ENCODE results near the gene EPHA4.

Gene EPHA4

DNA sequence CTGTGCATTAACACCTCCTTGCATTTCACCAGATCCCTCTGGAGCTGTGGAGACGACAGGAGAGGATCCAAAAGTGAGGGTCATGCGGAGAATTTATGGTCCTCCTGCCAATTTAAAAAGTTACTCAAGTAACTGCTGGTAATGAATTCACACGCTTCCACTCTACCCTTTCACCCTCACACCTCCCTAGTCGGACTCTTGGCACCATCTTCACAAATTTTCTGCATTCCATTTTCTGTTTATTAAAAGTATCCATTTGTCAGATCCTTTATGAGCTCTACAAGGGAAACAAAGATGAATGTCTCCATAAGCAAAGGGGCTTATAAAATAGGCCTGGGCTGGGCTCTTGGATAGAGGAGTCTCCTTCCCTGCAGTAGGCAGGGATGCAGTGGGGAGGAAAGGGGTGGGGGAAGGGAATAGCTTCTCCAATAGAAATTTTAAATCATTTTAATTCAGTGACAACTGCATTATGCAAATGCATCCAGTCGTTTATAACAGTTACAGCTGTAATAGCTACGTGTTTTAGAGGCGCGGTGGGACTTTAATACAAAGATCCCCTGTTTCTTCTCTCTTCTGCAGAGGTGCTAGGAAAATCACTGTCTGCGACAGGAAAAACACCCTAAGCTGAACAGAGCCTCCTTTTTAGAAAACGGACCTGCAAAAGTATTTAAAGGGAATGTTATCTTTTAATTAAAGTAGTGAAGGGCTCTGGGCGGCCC, 132.2 kb downstream of the EPHA4 start:
- DNase-seq (ENCODE audit: low read depth): no peak

- DNase-seq (ENCODE audit: low read depth): no peak
These were observed 135.0 kb downstream of the EPHA4 start for GRCh38 chr2:221437056-221437455.

DNA sequence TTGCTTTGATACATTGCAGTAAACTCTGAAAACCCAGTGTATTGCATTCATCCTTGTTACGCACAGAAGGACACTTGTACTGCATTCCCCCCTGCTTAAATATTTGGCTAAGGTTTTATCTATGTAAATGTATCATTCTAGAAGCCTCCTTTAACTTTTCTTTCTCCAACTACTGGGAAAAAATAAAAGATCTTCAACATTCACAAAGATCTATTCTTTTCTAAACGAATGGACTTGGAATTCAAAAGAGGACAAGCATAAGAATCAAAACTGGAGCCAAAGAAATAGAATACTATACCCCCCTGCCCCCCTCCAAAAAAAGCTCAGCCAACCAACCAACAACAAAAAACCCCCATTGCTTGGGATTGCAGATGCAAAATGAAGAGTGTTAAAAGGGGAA, 136.9 kb downstream of the EPHA4 start:
- DNase-seq (ENCODE audit: low read depth): no peak

- DNase-seq (ENCODE audit: low read depth): no peak
These were observed 138.0 kb downstream of the EPHA4 start for GRCh38 chr2:221434142-221434541.

DNA sequence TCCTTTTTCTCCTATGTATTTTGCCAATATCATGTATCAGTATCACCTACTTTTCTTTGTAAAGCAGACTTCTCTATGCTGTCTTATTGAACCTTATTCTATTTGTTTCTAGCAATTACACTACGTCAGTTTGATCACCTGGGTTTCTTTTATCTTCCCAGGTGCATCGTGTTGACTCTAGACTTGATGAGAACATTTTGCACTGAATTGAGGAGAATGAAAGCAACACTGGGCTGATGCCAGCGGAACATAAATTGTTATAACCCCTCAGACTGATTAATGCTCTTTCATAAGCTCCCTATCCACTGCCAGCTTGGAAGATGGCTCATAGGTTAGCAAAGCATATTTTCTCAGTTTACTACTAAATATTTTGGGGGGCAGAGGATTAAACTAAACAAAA, 140.6 kb downstream of the EPHA4 start:
- DNase-seq (ENCODE audit: low read depth): no peak

- no peak for DNase-seq (ENCODE audit: low read depth)
These were observed 142.2 kb downstream of the EPHA4 start for GRCh38 chr2:221429741-221430491.

- no peak for DNase-seq (ENCODE audit: low read depth)
These were observed 143.2 kb downstream of the EPHA4 start for GRCh38 chr2:221428896-221429295.

GRCh38 chr2:221426929-221427328, 145.2 kb downstream of the EPHA4 start:
- no peak for DNase-seq (ENCODE audit: low read depth)

- no peak for DNase-seq (ENCODE audit: low read depth)
These were observed 146.2 kb downstream of the EPHA4 start for GRCh38 chr2:221425891-221426290.

- no peak for DNase-seq (ENCODE audit: low read depth)
These were observed 146.8 kb downstream of the EPHA4 start for GRCh38 chr2:221425353-221425752.

GRCh38 chr2:221423210-221423804, 148.8 kb downstream of the EPHA4 start:
- DNase-seq (ENCODE audit: low read depth): no peak

DNA sequence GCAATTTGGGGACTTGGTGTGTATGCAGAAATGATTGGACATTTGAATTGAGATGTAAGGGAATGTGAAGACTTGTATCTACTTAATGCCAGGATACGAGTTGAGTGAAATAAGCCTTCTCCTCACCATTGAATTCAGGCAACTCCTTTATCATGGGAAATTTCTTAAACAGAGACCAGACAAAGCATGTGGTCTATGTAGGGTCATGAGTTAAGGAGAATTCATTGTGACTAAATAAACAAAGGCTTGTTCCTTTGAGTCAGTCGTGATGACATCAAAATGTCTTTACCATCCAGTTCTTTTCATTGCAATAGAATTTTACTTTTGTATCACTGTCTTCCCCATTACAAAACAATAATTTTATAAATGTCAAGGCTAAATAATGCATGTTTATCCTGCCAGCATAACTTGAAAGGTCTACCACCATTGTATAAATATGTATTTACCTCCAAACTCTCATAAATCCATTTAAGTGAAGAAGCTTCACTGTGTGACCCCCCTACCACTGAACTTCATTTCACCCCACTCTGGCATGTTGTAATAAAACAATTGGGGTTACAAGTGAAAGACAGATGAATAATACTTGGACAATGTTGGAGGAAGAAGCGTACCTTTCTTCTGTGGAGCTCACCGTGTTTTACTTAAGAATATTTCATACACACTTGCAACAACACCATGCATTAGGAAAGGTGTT, 149.4 kb downstream of the EPHA4 start:
- no peak for DNase-seq (ENCODE audit: low read depth)

DNA sequence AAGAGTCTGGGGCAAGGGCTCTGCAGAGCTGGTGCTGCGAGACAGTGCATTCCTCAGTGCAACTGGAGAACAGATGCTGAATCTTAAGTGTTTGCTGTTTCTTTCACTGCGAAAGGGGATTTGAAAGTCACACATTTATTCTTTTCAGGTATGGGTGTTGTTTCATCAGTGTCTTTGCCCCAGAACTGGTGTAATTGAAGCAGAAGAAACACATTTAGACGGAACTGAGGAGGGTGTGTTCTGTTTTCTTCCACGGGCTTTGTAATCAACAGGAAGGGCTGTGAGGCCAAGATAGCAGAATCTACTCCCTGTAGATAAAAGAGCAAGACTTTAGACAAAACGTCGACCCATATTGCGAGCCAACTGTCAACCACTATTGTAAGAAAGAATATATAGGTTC, 151.9 kb downstream of the EPHA4 start:
- DNase-seq (ENCODE audit: low read depth): no peak

DNA sequence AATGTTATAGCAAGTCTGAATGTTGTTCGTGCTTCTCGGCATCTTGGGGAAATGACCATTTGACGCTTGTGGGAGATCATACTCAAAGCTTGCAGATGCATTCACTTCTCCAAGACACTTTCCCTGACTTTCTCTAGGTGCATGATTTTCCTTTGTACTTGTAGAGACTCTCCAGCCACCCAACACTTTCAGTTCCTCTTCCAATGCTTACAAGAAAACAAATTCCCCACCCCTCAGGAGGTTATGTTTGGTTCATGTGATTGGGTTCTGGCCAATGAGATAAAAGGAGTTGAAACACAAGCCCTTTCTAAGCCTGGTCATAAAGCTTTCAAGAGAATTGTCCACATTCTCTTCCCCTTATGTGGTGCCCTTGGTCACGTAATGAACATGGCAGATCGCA, 156.3 kb downstream of the EPHA4 start:
- no peak for DNase-seq (ENCODE audit: low read depth)

DNA sequence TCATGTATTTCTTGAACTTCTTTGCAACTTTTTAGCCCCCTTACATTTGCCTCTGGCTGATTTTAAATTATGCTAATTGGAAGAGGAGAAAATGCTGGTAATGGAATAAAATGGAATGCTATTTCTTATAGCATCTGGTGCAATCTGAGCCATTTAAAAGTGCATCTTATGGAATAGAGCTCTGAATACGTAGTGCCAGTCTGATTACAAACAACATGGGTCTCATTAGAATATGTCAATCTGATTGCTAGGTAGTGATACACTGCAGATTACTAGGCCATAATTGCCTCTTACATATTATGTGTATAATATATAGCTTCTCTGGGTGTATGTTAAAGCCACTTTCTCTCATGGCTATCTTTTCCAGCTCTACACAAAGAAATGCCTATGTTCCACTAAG, 159.1 kb downstream of the EPHA4 start:
- no peak for DNase-seq (ENCODE audit: low read depth)

GRCh38 chr2:221410487-221410886, 161.6 kb downstream of the EPHA4 start:
- no peak for DNase-seq (ENCODE audit: low read depth)

DNA sequence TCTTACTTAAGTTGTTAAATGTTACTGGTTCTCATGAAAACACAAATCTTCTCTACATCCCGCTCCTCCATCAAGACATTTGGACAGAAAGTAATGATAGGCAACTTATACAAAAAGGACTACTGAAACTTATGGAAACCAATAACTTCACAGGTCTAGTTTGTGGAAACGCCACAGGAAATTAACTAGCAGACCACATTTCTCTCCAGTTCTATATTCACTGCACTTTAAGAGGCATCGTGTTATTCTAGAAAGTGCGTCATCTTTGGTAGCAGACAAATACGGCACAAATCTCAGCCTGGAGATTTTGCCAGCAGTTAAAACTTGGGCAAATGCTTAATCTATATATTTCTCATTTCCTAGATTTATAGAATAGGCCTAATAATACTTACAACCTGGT, 164.3 kb downstream of the EPHA4 start:
- no peak for DNase-seq (ENCODE audit: low read depth)

GRCh38 chr2:221405521-221405920, 166.6 kb downstream of the EPHA4 start:
- DNase-seq (ENCODE audit: low read depth): no peak

DNA sequence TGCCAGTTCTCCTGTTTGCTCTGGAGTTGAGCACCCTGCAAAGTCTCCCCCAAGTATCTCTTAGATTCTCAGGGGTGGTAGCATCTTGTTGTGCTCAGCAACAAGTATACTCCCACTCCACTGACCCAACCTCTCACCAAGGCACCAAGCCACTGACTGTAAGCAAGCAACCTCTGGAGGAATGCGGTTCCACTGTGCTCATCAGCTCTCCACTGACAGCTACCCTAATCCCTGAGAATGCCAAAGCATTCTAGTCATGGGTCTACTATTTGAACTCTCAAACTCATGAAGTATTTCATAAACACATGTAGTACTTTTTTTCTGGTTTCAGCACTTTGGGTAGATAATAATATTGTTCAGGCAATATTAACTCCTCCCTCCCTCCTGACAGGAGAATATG, 170.0 kb downstream of the EPHA4 start:
- DNase-seq (ENCODE audit: low read depth): no peak

GRCh38 chr2:221400411-221400810, 171.7 kb downstream of the EPHA4 start:
- no peak for DNase-seq (ENCODE audit: low read depth)

- DNase-seq (ENCODE audit: low read depth): no peak
These were observed 172.9 kb downstream of the EPHA4 start for GRCh38 chr2:221399183-221399582.

GRCh38 chr2:221397187-221397586, 174.9 kb downstream of the EPHA4 start:
- DNase-seq (ENCODE audit: low read depth): no peak
